Spleen (tissue), 11 donors: ENCODE data around the gene PYHIN1. TPM values are rescaled to one million over a fixed set of nuclear protein-coding genes. Genes with fewer than 3 reads are reported as not detected.

Experiments
- DNase-seq: peaks from one replicate; pipeline ENCODE4 v3.0.0-alpha.2; 2020
- H3K27ac ChIP-seq, 8 donors: fragments of 200-600 bp; sonication (generic) in 7 of 8; 1 replicate in 4 of 8; 2 replicates in 4 of 8; pipeline versions ENCODE4 v1.5.0 to v1.8.0; 2016 to 2021; ENCODE audit warnings: inconsistent platforms in 4 of 8, mild to moderate bottlenecking in 4 of 8, moderate library complexity in 1 of 8
- H3K27me3 ChIP-seq, 7 donors: fragments of 200-600 bp; sonication (generic) in 6 of 7; replicated peaks in 1 of 7; 1 replicate in 4 of 7; 2 replicates in 3 of 7; pipeline versions ENCODE4 v1.5.0 to v1.8.0; 2016 to 2021; ENCODE audit warnings: inconsistent platforms in 3 of 7, mild to moderate bottlenecking in 1 of 7
- H3K36me3 ChIP-seq, 6 donors: fragments of 200-600 bp; sonication (generic) in 5 of 6; 1 replicate in 4 of 6; 2 replicates in 2 of 6; pipeline versions ENCODE4 v1.5.0 to v1.8.0; 2016 to 2021; ENCODE audit warnings: inconsistent platforms in 2 of 6
- H3K4me1 ChIP-seq, 6 donors: fragments of 200-600 bp; sonication (generic) in 5 of 6; 1 replicate in 3 of 6; 2 replicates in 3 of 6; pipeline versions ENCODE4 v1.5.0 to v1.8.0; 2016 to 2021; ENCODE audit warnings: inconsistent platforms in 3 of 6
- H3K4me3 ChIP-seq, 8 donors: fragments of 200-600 bp; sonication (generic) in 7 of 8; 1 replicate in 4 of 8; 2 replicates in 4 of 8; pipeline versions ENCODE4 v1.5.0 to v1.8.0; 2016 to 2021; ENCODE audit warnings: inconsistent platforms in 4 of 8, mild to moderate bottlenecking in 4 of 8, moderate library complexity in 2 of 8
- H3K9me3 ChIP-seq, 8 donors: fragments of 200-600 bp; sonication (generic) in 7 of 8; 1 replicate in 4 of 8; 2 replicates in 4 of 8; pipeline versions ENCODE4 v1.5.0 to v1.8.0; 2016 to 2021; ENCODE audit warnings: inconsistent platforms in 4 of 8
- POLR2A ChIP-seq, 3 donors: fragments of 450-650 bp; IDR thresholded peaks; one replicate each; pipeline ENCODE4 v1.5.1; 2017; ENCODE audit warnings: antibody characterized with exemption in 3 of 3, mild to moderate bottlenecking in 1 of 3
- POLR2AphosphoS5 ChIP-seq, 3 donors: sonication (generic); formaldehyde crosslinking; IDR thresholded peaks; one replicate each; pipeline ENCODE4 v1.5.1; 2017; ENCODE audit warnings: antibody characterized with exemption in 3 of 3
- WGBS, 5 donors: extraction: QIAGEN DNeasy Blood & Tissue Kit in 3 of 5; methylation state at CpG; one replicate each; pipeline versions ENCODE4 v1.1.5 to v1.1.7; 2013 to 2018; 5-methylcytosine and 5-hydroxymethylcytosine counted together
- intact Hi-C: fragments of 100-400 bp; cut with DNase I; formaldehyde crosslinking; loops from one replicate; pipeline ENCODE4 v1.15.0; 2023; ENCODE audit warnings: low total_unique reads
- polyA plus RNA-seq, 3 donors: library from polyadenylated mRNA; stranded (reverse); fragments of 200-250 nt; gene quantifications; one replicate each; pipeline ENCODE4 v1.2.1, GENCODE V29; 2013
- total RNA-seq, 7 donors: library from RNA; depleted of rRNA in 3 of 7; stranded (reverse); fragments of >200 nt in 3 of 7; fragmentation: NEBNext Ultra II Directional in 4 of 7; extraction: Animal tissue kit (Norgen Biotek cat#: 25700) in 4 of 7; gene quantifications; one replicate each; pipeline versions ENCODE4 v1.1.0 to v1.2.1, GENCODE V29; 2016 to 2021
- TF ChIP-seq, protein P1 (sequence below), 11 experiments: fragments of 200-600 bp in 7 of 11; fragments of 450-650 bp in 4 of 11; sonication (generic) in 4 of 11; IDR thresholded peaks in 8 of 11; conservative IDR thresholded peaks in 3 of 11; 1 replicate in 7 of 11; 2 replicates in 4 of 11; pipeline versions ENCODE4 v1.4.0 to v1.8.0; 2016 to 2021; ENCODE audit warnings: antibody characterized with exemption in 11 of 11, inconsistent platforms in 4 of 11, mild to moderate bottlenecking in 1 of 11
- donor health status: healthy with polysubstance abuse.
- donor health status: DM: no; HTN: no; CAD: no; lungs with moderate emphysema.
- donor health status: DM: no; HTN: no; CAD: no.
- donor health status: Bipolar disorder and iron deficiency.
- donor health status: healthy.
- donor health status: DM: no; HTN: no; CAD: no.
- donor health status: DM: yes; HTN: yes; CAD: no.

The PYHIN1 gene
- total and polyA plus RNA-seq, 10 donors = 3.5 to 48.2 (median 21.2) TPM

DNA sequence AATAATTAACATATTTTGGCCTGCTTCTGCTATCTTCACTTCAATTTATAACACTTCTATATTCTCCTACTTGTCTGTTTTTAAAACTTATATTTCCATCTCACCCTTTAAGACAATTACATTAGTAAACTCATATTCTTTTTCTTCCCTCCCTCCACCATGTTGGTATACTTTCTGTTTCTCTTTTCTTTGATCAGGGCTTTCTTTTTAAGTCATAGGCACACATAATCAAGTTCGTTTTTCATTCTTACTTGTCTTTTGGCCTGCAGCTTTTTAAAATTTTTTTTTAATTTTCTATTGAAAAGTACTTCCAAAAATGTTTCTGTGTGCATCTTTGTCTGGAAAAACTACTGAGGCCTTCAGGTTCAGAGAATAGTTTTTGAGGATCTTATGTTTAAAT, 2.3 kb downstream of the PYHIN1 start:
- no peak for DNase-seq
- intact Hi-C loops = no loop called here
- Histone ChIP-seq H3K4me3 (peak overlapping the region in 6 of 8 donors; percentile 2 to 68 (median 37)), H3K36me3 (peaks cover 0 to 14% (median 2%) of the 10 kb centered on the region in 6 donors), H3K27me3 (no peaks in the 10 kb centered on the region), H3K4me1 (peaks cover 0 to 25% (median 7%) of the 10 kb centered on the region in 6 donors), H3K9me3 (no peaks in the 10 kb centered on the region), H3K27ac (peak overlapping the region in 4 of 8 donors; percentile 11 to 71 (median 38))
- 45 to 54% (median 53%) methylated on average over 1 of the region's 1 CpG for WGBS, 5 donors
- TF ChIP-seq, protein P1, sequence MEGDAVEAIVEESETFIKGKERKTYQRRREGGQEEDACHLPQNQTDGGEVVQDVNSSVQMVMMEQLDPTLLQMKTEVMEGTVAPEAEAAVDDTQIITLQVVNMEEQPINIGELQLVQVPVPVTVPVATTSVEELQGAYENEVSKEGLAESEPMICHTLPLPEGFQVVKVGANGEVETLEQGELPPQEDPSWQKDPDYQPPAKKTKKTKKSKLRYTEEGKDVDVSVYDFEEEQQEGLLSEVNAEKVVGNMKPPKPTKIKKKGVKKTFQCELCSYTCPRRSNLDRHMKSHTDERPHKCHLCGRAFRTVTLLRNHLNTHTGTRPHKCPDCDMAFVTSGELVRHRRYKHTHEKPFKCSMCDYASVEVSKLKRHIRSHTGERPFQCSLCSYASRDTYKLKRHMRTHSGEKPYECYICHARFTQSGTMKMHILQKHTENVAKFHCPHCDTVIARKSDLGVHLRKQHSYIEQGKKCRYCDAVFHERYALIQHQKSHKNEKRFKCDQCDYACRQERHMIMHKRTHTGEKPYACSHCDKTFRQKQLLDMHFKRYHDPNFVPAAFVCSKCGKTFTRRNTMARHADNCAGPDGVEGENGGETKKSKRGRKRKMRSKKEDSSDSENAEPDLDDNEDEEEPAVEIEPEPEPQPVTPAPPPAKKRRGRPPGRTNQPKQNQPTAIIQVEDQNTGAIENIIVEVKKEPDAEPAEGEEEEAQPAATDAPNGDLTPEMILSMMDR (IDR thresholded peaks at IDR 0.05 in 8 of 11, conservative IDR thresholded peaks at IDR 0.05 in 3 of 11) = no peak
- TF ChIP-seq POLR2A (IDR thresholded peaks at IDR 0.05) (no peak), POLR2AphosphoS5 (IDR thresholded peaks at IDR 0.05) (no peak)

DNA sequence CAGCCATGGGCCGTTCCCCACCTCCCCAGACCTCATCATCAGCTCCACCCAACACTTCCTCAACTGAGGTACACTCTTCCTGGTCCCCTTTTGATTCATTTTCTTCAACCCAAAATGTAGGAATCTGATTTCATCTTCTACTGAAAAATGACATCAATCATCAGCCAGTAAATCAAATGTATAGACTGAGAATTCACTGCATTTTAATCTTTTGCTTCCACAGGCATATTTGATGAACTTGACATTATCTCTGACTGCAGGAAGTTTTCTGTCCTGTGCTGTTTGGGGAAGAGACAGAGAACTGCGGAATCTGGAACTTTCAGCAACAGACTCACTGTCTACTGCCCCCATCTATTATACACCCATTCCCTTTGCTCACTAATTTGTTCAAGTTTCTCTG, 7.8 kb downstream of the PYHIN1 start:
- 84 to 93% (median 87%) methylated on average over 2 of the region's 2 CpGs for WGBS, 5 donors
- Histone ChIP-seq H3K4me3 (no peak overlapping the region), H3K27me3 (no peaks in the 10 kb centered on the region), H3K36me3 (peaks cover 0 to 26% (median 4%) of the 10 kb centered on the region in 6 donors), H3K9me3 (no peaks in the 10 kb centered on the region), H3K27ac (no peak overlapping the region), H3K4me1 (peaks cover 0 to 6% (median 0%) of the 10 kb centered on the region in 6 donors)
- DNase-seq = no peak
- intact Hi-C loops = no loop called here
- TF ChIP-seq, protein P1 (IDR thresholded peaks at IDR 0.05 in 8 of 11, conservative IDR thresholded peaks at IDR 0.05 in 3 of 11) = no peak
- TF ChIP-seq POLR2AphosphoS5 (IDR thresholded peaks at IDR 0.05) (no peak), POLR2A (IDR thresholded peaks at IDR 0.05) (no peak)

DNA sequence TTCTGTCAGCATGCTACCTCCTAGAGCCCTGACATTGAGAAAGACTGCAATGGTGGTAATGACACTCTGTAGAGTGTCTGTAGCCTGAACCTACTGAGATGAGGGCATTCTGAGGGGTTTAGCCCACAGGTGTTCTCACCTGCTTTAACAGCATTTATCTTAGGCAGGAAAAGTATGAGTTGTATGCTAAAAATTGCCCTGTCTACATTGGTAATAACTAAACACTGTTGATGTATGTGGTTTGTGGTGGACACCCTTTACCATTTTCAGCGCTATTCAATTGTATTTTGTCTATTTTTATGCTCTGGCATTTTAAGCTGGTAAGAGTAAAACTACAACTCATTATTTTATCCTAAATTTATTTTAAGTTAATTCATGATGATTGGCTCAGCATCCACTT, 10.0 kb downstream of the PYHIN1 start:
- 83 to 93% (median 85%) methylated on average over 1 of the region's 1 CpG for WGBS, 5 donors

DNA sequence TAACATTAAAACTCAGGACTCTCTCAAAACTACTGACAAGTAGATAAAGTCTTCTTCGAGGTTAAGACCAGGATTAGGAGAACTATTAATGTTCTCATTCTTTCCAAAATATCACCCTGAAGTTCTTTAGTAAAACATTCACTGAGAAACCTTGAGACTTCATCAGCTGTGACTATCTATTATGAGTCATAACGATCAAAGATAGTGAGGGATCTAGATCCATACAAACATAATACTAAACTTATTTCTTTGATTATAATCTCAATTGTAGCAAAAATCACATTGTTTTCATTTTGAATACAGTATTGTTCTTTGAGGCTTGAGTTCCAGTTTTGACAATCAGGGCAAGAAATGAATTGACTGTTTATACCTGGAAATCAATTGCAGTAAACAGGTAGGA, 11.1 kb downstream of the PYHIN1 start:
- intact Hi-C loops = no loop called here
- no peak overlapping the region for H3K27ac ChIP-seq
- TF ChIP-seq POLR2A (IDR thresholded peaks at IDR 0.05) (no peak), POLR2AphosphoS5 (IDR thresholded peaks at IDR 0.05) (no peak)
- TF ChIP-seq, protein P1 (IDR thresholded peaks at IDR 0.05 in 8 of 11, conservative IDR thresholded peaks at IDR 0.05 in 3 of 11) = no peak
- H3K4me3 ChIP-seq = no peak overlapping the region
- no peaks in the 10 kb centered on the region for H3K4me1 ChIP-seq
- 70 to 89% (median 81%) methylated on average over 2 of the region's 2 CpGs for WGBS, 5 donors
- H3K9me3 ChIP-seq = no peaks in the 10 kb centered on the region
- no peak for DNase-seq
- no peaks in the 10 kb centered on the region for H3K27me3 ChIP-seq
- H3K36me3 ChIP-seq = peaks cover 0 to 38% (median 1%) of the 10 kb centered on the region in 6 donors

More for the DNA sequence above, 10.0 kb downstream of the PYHIN1 start:
- Histone ChIP-seq H3K27me3 (no peaks in the 10 kb centered on the region), H3K9me3 (no peaks in the 10 kb centered on the region), H3K27ac (no peak overlapping the region), H3K4me1 (no peaks in the 10 kb centered on the region), H3K36me3 (peaks cover 0 to 42% (median 4%) of the 10 kb centered on the region in 6 donors), H3K4me3 (no peak overlapping the region)
- intact Hi-C loops = no loop called here
- DNase-seq = no peak
- TF ChIP-seq POLR2AphosphoS5 (IDR thresholded peaks at IDR 0.05) (no peak), POLR2A (IDR thresholded peaks at IDR 0.05) (no peak)
- TF ChIP-seq, protein P1 (IDR thresholded peaks at IDR 0.05 in 8 of 11, conservative IDR thresholded peaks at IDR 0.05 in 3 of 11) = no peak
